ENCODE measurements around the gene TCTN1.
"Not testable (repeated sequence)": the region's sequence is repeated elsewhere in the genome, so short reads cannot be mapped to it uniquely, and the experiment has no call there.

Gene TCTN1

DNA sequence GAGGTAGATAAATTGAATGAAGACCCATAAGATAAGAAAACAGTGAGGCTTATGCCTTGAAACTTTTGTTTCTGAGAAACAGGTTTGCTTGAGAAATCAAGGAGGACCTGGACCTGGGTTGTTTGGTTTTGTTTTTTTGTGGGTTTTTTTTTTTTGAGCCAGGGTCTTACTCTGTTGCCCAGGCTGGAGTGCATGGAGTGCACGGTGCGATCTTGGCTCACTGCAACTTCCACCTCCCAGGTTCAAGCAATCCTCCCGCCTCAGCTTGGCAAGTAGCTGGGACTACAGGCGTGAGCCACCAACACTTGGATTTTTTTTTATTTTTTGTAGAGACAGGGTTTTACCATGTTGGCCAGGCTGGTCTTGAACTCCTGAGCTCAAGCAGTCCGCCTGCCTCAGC is 21.9 kb upstream of the TCTN1 start:
- TF ChIP-seq, protein P1, sequence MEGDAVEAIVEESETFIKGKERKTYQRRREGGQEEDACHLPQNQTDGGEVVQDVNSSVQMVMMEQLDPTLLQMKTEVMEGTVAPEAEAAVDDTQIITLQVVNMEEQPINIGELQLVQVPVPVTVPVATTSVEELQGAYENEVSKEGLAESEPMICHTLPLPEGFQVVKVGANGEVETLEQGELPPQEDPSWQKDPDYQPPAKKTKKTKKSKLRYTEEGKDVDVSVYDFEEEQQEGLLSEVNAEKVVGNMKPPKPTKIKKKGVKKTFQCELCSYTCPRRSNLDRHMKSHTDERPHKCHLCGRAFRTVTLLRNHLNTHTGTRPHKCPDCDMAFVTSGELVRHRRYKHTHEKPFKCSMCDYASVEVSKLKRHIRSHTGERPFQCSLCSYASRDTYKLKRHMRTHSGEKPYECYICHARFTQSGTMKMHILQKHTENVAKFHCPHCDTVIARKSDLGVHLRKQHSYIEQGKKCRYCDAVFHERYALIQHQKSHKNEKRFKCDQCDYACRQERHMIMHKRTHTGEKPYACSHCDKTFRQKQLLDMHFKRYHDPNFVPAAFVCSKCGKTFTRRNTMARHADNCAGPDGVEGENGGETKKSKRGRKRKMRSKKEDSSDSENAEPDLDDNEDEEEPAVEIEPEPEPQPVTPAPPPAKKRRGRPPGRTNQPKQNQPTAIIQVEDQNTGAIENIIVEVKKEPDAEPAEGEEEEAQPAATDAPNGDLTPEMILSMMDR (IDR thresholded peaks at IDR 0.05; ENCODE audit: low read depth, low read length), result no peak

DNA sequence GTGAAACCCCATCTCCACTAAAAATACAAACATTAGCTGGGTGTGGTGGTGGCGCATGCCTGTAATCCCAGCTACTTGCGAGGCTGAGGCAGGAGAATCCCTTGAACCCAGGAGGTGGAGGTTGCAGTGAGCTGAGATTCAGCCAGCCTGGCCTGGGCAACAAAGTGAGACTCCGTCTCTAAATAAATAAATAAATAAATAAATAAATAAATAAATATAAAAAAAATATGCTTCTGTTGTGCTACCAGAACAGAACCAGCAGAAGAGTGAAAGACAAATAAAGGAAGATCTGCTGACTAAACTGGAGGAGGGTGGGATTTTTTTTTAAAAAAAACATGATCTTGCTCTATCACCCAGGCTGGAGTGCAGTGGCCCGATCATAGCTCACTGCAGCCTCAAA is 21.0 kb upstream of the TCTN1 start:
- H3K4me3 ChIP-seq (ENCODE audit: low read depth, low read length), result not testable (repeated sequence)

More for the DNA sequence above, 21.9 kb upstream of the TCTN1 start:
- no peak overlapping the region for H3K4me3 ChIP-seq (ENCODE audit: low read depth, low read length)

DNA sequence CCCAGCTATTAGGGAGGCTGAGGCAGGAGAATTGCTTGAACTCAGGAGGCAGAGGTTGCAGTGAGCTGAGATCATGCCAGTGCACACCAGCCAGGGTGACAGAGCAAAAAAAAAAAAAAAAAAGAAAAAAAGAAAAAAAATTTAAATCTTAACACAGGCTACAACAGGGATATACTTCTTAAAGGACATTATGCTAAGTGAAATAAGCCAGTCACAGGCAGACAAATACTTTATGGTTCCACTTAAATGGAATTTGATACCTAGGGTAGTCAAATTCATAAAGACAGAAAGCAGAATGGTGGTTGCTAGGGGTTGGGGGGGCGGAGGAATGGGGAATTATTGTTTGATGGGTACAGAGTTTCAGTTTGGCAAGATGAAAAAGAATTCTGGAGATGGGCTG is 16.0 kb upstream of the TCTN1 start:
- TF ChIP-seq, protein P1 (IDR thresholded peaks at IDR 0.05; ENCODE audit: low read depth, low read length), result no peak

DNA sequence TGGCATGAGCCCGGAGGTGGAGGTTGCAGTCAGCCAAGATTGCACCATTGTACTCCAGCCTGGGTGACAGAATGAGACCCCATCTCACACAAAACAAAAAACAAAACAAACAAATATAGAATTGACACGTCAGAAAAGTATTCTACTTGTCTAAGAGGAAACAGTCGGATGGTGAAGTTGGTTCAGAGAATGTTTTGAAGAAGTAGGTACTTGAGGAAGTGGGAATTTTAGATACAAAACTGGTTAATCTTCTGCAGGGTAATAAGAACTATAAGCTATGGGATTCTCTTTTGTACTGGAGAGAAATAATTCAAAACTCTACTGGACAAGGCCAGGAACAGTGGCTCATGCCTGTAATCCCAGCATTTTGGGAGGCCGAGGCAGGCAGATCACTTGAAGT is 14.6 kb upstream of the TCTN1 start:
- H3K4me3 ChIP-seq (ENCODE audit: low read depth, low read length), result no peak overlapping the region
- TF ChIP-seq, protein P1 (IDR thresholded peaks at IDR 0.05; ENCODE audit: low read depth, low read length), result no peak

More for the DNA sequence above, 16.0 kb upstream of the TCTN1 start:
- no peak overlapping the region for H3K4me3 ChIP-seq (ENCODE audit: low read depth, low read length)

DNA sequence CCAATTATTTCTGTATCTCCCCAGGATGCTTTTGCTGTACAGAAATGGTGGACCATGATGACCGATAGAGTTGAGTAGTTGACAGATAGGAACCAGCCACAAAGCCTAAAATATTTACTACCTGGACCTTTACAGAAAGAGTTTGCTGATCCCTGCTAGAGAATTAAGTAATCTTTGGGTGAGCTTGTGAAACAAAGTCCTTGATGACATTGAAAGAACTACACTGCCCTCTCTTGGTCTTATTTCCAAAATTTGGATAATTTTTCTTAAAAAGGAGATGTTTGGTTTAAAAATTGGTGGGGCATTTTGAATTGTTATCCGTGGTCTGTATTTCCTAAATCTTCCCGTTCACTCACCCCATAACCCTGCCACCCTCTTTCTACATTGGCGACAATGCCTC is 13.7 kb upstream of the TCTN1 start:
- TF ChIP-seq, protein P1 (IDR thresholded peaks at IDR 0.05; ENCODE audit: low read depth, low read length), result no peak

DNA sequence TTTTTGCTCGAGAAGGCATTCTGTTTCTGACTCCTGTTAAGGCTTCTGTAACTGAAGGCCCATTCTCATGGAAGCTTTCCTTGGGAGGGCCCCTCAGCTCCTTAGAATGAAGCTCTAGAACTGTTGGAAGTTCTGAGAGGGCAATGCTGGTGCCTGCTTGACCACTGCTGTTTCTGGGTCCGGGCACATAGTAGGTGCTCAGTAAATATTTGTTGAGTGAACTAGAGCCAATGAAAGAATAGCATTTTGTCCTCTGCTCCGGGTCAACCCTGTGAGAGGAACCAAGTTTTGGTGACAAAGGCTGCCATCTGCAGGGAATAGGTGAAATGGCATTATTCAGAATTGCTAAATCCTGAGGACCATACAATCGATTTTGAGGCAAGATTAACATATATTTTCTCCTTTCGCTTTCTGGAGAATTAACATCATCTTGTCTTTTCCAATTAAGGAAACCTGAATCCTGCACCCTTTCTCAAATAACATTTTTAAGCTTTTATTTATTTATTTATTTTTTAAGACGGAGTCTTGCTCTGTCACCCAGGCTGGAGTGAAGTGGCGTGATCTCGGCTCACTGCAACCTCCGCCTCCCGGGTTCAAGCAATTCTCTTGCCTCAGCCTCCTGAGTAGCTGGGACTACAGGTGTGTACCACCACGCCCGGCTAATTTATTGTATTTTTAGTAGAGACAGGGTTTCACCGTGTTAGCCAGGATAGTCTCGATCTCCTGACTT is 11.7 kb upstream of the TCTN1 start:
- TF ChIP-seq, protein P1 (IDR thresholded peaks at IDR 0.05; ENCODE audit: low read depth, low read length), result peak; percentile 53

More for the DNA sequence above, 13.7 kb upstream of the TCTN1 start:
- no peak overlapping the region for H3K4me3 ChIP-seq (ENCODE audit: low read depth, low read length)

DNA sequence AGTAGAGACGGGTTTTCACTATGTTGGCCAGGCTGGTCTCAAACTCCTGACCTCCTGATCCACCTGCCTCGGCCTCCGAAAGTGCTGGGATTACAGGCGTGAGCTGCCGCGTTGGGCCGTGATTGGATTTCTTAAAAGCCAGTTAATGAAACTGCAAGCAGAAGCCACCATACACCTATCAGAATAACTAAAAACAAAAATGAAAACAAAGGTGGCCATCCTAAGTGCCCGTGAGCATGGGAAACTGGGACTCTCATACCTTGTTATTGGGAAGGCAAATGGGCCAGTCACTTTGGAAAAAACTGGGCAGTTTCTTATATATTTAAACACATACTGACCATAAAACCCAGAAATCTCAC is 7.7 kb upstream of the TCTN1 start:
- no peak overlapping the region for H3K4me3 ChIP-seq (ENCODE audit: low read depth, low read length)
- TF ChIP-seq, protein P1 (IDR thresholded peaks at IDR 0.05; ENCODE audit: low read depth, low read length), result no peak

More for the DNA sequence above, 11.7 kb upstream of the TCTN1 start:
- not testable (repeated sequence) for H3K4me3 ChIP-seq (ENCODE audit: low read depth, low read length)

Measured in WI38 (cell line).